ENCODE data around the gene KAZN. TPM values are rescaled to one million over a fixed set of nuclear protein-coding genes. Genes with fewer than 3 reads are reported as not detected.

Gene KAZN
- polyA plus RNA-seq, 1 donor: 14.6 TPM

DNA sequence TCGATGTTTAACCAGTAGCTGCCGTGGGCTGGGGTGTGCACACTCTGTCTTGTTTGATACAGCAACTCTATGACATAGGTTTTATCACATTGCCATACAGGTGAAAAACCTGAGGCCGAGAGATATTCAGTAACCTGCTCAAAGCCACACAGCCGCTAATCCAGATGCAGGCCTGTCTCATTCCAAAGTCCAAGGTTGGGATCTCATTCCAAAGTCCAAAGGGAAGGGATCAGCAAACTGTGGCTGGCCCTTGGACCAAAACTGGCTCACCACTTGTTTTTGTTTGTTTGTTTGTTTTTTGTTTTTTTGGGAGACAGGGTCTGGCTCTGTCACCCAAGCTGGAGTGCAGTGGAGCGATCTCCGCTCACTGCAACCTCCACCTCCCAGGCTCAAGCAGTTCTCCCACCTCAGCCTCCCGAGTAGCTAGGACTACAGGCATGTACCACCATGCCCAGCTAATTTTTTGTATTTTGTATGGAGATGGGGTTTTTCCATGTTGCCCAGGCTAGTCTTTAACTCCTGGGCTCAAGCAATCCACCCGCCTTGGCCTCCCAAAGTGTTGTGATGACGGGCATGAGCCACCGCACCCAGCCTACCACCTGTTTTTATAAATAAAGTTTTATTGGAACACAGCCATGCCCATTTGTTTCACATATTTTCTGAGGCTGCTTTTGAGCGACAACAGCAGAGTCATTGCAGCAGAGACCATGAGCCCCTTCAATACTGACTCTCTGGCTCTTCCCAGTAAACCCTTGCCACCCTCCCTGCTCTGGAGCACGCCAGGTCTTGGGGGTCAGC lies 391.6 kb downstream of the KAZN start:
- no peak for DNase-seq

DNA sequence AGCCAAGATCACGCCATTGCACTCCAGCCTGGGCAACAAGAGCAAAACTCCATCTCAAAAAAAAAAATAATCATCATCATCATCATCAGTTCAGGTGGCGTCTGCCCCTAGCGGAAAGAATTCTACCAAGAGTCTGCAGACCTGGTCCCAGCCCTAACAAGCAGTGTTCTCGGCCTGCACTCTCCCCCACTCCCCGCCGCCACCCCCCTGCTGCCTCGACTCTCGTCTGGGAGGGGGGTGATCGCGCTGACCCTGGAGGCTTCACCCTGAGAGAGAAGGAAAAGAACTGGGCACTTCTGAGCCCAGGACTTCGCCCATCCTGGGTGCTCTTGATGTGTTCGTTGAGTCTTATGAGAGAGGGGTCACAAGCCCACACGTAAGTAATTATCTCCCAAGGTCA lies 394.9 kb downstream of the KAZN start:
- DNase-seq: no peak

DNA sequence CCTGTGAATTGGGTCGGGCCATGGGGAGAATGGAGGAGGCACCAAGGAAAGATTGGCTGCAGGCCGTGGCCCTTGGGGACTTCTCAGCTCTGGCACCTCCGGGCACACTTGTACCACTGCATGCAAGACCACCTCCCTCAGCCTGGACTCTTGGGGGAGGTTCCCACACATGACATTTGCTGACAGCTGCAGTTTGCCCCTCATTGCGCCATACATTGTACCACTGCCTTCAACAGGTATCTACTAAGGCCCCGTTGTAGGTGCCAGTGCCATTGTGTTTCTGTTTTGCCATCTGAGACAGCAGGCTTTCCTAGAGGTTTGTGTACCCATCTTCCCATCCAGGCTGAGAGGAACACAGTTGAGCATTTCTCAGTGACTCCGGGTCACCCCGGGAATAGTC lies 395.7 kb downstream of the KAZN start:
- no peak for DNase-seq

DNA sequence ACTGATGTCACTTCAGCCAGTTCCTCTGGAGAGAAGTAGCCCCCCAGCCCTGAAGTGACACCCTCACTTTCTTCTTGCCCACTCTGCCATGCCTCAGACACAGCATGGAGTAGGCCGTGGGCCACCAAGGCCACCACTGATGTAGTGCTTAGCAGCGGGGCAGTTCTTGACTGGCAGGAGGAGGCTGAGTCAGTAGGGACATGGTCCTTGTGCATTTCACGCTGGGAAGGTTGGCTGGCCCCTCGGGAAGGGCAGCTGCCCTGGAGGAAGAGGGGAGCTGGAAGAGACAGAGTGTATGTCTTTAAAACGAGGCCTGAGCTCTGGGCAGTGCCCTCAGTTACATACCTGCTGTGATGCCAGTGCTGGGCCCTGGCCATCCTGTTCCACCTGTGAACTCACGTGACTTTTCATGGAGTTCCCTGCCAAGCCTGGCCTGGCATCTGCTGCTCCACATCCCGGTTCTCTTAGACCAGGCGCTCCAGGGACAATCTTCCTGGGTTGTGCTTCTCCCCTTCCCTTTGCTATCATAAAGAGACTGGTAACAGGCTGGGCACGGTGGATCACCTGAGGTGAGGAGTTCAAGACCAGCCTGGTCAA lies 396.5 kb downstream of the KAZN start:
- DNase-seq: no peak

DNA sequence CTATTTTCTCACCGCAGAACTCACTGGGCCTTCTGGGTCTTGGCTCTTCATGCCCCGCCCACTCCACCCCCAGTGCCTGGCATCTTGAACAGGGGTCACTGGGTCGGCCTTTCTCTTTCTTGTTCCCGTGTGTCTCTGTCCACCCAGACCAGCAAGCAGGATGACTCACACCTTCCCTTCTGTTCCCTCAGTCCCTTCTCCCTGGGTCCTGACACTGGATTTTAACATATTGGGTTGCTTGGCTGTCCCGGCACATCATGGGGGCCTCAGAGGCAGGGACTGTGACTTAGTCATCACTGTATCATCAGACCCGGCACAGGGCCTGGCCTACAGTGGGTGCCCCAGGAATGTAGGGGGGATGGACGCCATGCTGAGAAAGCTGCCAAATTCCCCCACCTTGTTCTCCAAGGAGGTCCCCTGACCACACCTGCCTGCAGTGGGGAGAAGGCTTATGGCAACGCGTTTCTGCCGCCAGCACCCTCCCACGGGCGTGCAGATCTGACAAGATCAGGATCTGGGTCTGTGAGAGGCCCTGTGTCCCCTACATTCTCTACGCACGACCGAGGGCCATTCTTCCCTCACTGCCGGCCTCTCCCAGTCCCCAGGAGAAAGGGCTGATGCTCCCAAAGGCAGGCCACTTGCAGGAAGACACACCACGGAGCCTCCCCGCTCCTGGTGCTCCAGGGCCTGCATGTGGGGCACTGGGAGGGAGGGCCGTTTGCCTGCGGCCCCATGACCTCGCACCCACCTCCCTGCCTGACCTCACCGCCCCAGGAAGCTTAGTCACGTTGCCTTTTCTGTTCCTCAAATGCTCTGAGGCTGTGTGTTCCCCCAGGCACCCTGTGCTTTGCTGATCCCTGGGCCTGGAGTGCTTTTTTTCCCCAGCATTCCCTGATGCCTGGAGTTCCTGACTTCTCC lies 397.9 kb downstream of the KAZN start:
- no peak for DNase-seq

DNA sequence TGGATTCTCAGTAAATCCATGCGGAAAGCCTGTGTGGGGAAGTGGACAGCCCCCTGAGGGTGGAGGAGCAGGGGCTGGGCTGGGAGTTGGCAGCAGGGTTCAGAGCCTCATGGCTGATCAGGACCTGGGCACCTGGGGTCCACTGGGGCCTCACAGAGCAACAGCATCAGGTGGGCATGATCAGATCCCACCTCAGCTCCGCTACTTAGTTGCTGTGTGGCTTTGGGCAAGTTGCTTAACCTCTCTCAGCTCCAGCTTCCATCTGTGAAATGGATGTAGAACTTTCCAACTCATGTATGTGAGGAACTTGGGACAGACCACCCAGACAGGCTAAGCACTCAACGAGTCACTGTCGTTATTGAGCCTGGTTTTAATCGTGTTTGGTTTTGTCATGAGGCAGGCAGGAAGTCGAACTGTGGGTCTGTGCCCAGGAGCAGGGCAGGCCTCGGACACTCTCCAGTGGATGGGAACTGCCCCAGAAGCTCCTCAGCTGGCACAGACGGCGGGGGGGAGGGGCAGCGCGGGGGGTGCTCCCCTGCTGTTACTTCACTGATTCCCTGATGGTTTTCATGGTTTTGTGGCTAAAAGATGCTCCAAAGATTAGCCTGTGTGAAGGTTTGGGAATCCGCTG lies 399.3 kb downstream of the KAZN start:
- DNase-seq: no peak

DNA sequence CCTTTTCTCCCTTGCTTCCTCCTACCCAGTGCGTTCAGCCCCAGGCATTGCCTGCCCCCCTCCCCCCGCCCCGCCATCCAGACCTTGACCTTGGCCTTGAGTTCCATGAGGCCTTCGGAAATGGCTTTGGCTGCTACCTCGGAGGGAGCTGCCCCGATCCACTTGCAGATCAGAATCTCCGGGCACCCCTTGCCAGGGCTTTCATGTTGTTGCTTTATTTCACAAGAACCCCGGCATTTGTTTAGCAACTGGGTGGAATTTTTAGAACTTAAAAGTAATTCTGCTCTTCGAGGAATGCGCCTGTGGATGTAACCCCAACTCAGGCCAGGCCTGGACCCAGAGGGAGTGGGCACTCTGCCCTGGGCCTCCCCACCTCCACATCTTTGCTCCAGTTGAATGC lies 401.0 kb downstream of the KAZN start:
- DNase-seq: no peak

DNA sequence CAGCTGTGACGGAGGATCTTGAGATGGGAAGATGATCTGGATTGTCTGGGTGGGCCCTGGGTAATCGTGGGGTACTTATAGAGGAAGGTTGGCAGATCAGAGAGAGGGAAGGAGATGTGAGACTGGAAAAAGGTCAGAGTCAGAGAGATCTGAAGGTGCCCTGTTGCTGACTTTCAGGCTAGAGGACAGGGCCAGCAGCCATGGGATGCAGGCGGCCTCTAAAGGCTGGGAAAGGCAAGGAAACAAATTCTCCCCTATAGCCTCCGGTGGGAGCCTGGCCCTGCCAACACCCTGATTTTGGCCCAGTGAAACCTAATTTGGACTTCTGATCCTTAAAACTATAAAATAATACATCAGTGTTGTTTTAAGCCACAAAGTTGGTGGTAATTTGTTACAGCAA lies 401.5 kb downstream of the KAZN start:
- DNase-seq: no peak

DNA sequence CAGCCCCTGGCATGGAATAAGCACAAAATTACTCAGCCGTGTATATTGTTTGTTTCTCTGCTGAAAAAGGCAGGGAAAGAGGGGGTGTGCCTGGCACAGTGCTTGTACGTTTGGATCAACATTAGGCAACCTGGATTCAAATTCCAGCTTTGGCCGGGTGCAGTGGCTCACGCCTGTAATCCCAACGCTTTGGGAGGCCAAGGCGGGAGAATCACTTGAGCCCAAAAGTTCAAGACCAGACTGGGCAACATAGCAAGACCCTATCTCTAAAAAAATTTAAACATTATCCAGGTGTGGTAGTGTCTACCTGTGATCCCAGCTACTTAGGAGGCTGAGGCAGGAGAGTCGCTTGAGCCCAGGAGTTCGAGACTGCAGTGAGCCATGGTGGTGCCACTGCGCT lies 402.2 kb downstream of the KAZN start:
- no peak for DNase-seq

DNA sequence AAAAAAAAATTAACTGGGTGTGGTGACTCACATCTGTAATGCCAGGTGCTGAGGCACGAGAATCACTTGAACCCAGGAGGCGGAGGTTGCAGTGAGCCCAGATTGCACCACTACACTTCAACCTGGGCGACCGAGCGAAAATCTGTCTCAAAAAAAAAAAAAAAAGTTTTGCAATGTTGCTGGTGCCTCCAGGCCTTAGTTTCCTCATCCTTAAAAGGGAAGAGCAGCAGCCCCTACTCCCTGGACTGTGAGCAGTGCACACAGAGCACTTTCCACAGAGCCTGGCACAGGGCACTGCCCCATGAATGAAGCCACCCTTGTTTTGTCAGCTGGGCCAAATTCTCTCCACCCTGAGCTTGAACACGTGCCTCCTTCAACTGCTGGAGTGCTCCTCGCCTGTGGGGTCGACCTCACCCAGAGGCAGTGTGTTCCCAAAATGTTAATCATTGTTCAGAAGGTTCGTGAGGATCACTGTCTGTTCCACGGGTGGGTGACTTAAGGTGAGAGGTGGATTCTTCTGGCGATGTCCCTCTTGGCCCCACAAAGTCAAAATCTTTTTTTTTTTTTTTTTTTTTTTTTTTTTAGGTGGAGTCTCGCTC lies 402.9 kb downstream of the KAZN start:
- DNase-seq: no peak

DNA sequence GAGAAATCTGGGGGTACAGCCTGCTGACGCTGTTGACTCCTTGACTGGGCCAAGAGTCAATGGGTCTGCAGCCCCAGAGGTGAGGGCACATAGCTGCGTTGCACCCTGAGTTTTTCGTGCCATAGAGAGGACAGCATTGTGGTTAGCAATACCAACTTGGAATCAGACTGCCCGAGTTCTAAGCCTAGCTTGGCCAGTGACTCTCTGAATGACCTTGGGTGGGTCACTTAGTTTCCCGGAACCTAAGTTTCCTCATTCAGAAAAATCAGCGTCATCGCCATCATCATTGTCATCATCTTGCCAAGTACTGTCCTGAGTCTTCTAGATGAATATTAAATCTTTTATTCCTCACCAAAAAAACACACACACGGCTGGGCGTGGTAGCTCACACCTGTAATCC lies 403.8 kb downstream of the KAZN start:
- no peak for DNase-seq

DNA sequence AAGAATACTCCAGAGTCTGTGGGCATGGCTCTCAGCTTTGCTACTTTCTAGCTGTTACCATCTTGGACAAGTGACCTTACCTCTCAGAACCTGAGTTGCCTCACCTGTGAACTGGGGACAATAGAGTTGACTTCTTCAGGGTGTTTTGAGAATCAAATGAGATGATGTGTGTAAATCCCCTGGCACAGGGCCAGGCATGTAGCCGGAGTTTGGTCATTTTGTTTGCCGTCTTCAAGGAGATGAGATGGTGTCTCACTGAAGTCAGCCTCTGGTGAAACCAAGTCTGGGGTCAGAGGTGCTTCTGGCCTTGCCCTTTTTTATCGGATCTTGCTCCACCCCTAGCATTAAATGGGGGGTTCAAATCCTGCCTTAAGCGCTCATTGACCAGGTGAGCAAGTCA lies 405.9 kb downstream of the KAZN start:
- DNase-seq: no peak

DNA sequence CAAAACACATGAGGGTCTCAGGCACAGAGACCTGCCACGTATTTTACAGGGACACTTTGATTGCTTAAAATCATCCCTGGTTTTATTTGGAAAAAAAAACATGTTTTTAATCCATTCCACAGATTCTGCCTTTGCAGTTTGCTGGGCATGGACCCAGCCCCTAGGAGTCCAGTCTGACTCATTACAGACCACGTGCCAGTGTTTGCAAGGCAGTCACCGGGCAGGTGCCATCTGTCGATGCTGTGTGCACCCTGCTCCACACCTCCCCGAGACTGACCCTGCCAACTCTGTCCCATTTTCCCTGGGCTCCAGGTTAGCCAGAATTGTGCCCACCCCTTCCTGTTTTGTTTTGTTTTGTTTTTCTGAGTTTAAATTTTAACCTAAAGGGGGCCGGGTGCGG lies 406.6 kb downstream of the KAZN start:
- no peak for DNase-seq

DNA sequence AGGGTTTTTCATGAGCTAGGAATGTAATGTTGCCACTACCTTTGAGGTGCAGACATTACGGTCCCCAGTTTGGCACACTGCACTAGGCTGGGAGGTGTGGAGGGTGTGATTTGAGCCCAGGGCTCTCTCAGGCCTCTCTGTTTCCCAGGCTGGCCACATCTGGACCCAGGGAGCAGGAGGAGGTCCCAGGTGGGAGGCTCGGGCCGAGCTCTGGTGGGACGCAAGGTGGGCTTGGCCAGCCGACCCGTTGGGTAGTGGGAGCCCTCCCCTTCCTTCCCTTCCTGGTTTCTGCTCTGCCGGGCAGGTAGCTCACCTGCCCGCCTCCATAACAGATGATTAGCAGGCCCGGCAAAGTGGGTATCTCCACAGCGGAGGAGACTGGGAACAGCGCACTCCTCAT lies 408.9 kb downstream of the KAZN start:
- DNase-seq: no peak

DNA sequence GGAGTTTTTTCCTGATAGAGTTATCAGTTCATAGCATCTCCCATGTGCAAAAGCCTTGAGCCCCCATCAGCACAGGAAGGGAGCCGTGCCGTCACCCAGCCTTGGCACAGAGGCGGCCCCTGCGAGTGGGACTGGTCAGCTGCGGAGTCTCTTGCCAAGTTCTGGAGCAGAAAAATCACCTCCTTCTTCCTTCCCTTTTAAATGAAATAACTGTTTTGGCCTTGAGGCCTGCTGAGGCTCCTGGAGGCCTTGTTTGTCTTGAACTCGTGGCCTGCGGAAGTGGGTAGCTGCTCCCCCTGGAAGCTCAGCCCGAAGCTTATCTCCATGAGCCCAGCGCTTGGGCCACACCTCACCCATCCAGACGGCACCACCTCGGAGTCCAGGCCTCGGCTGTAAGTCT lies 409.4 kb downstream of the KAZN start:
- no peak for DNase-seq

DNA sequence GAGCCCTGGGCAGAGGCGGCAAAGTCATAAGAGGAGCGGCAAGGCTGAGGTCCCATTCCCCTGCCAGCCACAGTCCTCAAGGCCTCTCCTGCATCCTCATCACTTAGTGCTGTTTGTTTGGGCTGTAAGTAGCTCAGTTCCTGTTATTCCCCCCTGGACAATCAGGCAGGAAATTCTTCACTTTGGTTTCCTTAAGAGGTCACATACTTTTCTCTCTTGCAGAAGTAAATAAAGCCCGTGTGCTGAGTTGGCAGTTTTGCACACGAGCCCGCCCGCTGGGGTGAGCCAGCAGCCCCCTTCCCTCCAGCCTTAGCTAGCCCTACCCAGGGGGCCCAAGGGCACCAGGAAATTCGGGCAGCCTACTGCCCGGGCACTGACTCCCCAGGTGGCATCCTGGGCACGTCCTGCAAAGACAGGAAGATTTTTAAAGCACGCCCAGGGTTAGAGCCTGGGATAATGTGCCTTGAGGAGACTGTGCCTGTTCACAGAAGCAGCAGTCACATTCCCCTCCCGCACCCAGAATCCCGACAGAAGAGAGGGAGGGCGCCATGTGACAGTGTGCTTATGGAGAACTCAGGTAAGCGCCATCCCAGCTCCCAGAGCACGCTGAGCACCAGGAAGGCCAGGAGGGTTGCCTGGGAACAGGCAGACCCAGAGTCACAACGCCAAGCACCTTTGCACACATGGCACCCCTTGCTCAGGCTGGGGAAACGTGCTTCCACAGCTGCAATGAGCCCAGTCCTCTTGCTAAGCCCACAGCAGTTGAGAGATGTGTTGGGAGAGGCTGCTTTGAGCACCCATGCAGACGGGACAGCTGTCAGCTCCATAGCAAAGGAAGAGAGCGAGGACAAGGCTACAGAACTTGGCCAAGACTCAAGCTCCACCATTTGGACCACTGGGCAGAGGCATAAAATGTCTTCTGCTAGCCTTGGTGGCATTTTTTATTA lies 410.6 kb downstream of the KAZN start:
- no peak for DNase-seq

DNA sequence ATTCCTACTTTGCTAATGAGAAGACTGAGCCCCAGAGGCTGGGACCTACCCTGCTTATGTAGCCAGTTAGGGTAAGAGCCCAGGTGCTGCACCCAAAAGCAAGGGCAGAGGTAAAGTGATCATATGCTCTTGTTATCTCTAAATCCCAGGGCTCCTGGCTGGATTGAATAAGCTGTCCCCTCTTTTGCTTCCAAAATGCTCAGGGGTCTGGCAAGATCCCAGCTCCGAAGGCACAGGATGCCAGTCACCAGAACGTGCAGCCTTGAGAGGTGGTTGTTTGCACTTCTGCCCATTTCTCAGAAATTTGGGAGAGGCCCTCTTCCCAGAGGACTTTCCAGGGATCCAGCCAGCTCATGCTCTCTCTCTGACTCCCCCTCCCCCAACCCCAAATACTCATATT lies 412.7 kb downstream of the KAZN start:
- DNase-seq: no peak

DNA sequence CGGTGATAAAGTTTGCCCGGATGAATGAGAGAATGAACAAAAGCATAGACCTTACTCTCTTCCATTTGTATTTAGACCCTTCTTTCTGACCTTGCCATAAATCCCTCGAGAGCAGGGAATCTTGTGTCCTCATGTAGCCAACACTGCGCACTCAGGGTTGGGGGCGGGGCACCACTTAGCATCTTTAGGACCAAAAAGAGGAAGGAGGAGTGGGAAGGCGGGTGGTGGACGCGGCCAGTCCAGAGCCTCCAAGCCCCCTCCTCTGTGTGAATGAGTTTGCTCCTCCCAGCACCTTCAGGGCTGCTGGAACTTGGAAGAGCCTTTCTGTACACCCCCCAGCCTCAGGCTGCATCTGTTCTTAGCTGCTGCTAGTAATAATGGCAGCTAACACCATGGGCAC lies 413.2 kb downstream of the KAZN start:
- no peak for DNase-seq

DNA sequence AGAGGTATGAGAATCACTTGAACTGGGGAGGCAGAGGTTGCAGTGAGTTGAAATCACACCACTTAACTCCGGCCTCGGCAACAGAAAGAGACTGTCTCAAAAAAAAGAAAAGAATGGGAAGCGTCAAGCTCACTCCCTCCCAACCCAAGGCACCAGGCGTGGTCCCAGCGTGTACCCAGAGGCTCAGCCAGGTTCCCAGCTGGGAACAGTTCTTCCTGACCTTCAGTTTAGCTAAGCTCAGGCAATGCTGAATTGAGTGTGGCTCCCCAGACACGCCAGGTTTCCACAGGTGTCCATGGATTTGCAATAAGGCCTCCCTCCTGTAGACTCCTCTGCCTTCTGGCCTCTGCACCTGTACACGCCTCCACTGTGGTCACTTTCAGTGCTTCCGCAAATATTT lies 414.3 kb downstream of the KAZN start:
- no peak for DNase-seq

DNA sequence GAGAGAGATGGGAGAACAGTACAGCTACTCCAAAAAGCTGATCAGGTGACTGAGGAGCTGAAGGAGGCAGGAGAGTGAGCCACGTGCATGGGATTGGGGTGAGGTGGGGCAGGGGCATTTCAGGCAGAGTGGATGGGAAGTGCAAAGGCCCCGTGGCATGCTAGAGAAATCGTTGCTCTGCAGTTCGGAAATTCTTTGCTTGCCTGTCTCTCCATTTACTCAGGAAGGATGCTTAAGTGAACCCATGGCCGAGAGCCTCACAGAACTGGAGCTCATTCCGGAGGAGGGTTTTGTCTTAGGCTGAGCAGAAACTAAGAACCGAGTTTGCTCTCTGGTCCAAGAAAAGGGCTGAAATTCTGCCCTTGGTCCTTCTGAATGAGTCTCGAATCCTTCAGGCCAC lies 415.3 kb downstream of the KAZN start:
- no peak for DNase-seq

DNA sequence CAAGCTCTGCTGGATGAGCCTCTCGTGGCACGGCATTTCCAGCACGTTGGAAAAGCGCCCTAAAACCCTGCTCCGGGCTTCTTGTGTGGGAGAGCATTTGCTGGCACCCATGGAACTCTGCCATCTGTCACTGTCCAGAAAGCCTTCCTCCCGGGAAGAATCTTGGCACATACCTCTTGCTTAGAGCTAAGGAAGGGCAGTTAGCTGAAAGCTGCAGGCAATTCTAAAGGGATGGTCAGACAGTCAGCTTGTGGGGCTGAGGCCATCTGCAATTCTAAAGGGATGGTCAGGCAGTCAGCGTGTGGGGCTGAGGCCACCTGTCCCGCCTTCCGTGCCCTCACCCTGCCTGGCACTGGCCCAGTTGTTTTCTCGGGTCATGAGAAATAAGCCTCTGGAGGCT lies 416.0 kb downstream of the KAZN start:
- no peak for DNase-seq

DNA sequence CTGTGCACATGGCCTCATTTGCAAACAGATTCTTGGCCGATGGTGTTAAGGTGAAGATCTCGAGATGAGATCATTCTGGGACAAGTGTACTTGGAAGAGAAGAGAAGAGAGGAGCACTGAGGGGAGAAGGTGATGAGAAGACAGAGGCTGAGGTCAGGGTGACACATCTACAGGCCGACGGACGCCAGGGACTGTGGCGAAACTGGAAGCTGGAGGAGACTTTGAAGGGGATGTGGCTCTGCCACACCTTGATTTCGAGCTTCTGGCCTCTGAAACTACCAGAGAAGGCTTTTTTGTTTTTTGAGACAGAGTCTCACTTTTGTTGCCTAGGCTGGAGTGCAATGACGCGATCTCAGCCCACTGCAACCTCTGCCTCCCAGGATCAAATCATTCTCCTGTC lies 417.5 kb downstream of the KAZN start:
- DNase-seq: no peak

Data from hindlimb muscle (tissue), 1 donor.